ENCODE data around the gene TSPAN9. TPM values are rescaled to one million over a fixed set of nuclear protein-coding genes. Genes with fewer than 3 reads are reported as not detected.

Gene TSPAN9
- total and polyA plus RNA-seq, 10 of the 15 experiments (the other 5 are each of a cell fraction or from before 2014, with no cell fraction given) = 0.03 to 1.0 (median 0.12) TPM; not detected in 5

GRCh38 chr12:3282384-3282670 is 205.1 kb downstream of the TSPAN9 start (continued):
- no peak for TF ChIP-seq USF2 (IDR thresholded peaks at IDR 0.05; ENCODE audit: borderline replicate concordance, low read depth, low read length)

- H3K9me3 ChIP-seq (replicated peaks; ENCODE audit: control insufficient read depth, insufficient read depth, low read length) = no peaks in the 10 kb centered on the region
- TF ChIP-seq NR2F1 (conservative IDR thresholded peaks at IDR 0.05) (no peak), SMC3 (IDR thresholded peaks at IDR 0.05; ENCODE audit: borderline replicate concordance, low read length) (no peak), ETV6 (conservative IDR thresholded peaks at IDR 0.05 in 1 of 2, IDR thresholded peaks at IDR 0.05 in 1 of 2; ENCODE audit: borderline replicate concordance in 1 of 2, low read depth in 1 of 2) (no peak), USF1 (IDR thresholded peaks at IDR 0.05; ENCODE audit: borderline replicate concordance, extremely low read length, insufficient read depth, low read depth, low read length) (no peak), ZNF217 (IDR thresholded peaks at IDR 0.05) (no peak), NFYB (IDR thresholded peaks at IDR 0.05; ENCODE audit: insufficient read depth, low read depth, low read length) (no peak), BCL11A (IDR thresholded peaks at IDR 0.05; ENCODE audit: low read depth, low read length) (no peak), HSF1 (IDR thresholded peaks at IDR 0.05; ENCODE audit: low read depth, low read length) (no peak), PML (IDR thresholded peaks at IDR 0.05; ENCODE audit: low read length) (no peak), ZZZ3 (IDR thresholded peaks at IDR 0.05; ENCODE audit: control insufficient read depth, insufficient read length, low read depth) (no peak)
- SMC1A ChIA-PET (ENCODE audit: uncharacterized antibody, unreplicated experiment) = no interaction called here
- peaks cover 0 to 10% of the 10 kb centered on the region in 2 experiments; a peak in 2 of 4 replicates for H3K27me3 ChIP-seq (replicated peaks in 1 of 2; ENCODE audit: control insufficient read depth in 2 of 2, insufficient read depth in 2 of 2, low read length in 1 of 2)
- BruUV-seq (replicated peaks) = no TSS peak
- RAD21 ChIA-PET (ENCODE audit: unreplicated experiment) = no interaction called here
- no peak for DNase-seq (ENCODE audit: low read depth, low spot score)
- H3K4me1 ChIP-seq (ENCODE audit: control insufficient read depth, insufficient read depth, low read length) = no peaks in the 10 kb centered on the region
- in situ Hi-C loops (cut with MboI) = no loop called here
- H2AFZ ChIP-seq (ENCODE audit: control insufficient read depth, low read depth, low read length) = no peak overlapping the region
- no peak overlapping the region for H3K4me3 ChIP-seq
- no peak overlapping the region for H3K27ac ChIP-seq (ENCODE audit: control insufficient read depth, insufficient read depth)
- POLR2A ChIA-PET = no interaction called here
- no peak overlapping the region for H3K9ac ChIP-seq (ENCODE audit: control insufficient read depth, insufficient read depth, low read length)
- intact Hi-C loops (cut with micrococcal nuclease; ENCODE audit: unreplicated experiment) = no loop called here
- 65% methylated on average over 19 of the region's 19 CpGs for WGBS (ENCODE audit: insufficient coverage, insufficient replicate concordance, low lambda C conversion rate, missing lambda C conversion rate)
- no peaks in the 10 kb centered on the region for H4K20me1 ChIP-seq (ENCODE audit: control insufficient read depth, insufficient read depth)
- CTCF ChIA-PET = no interaction called here
- H3K4me2 ChIP-seq (ENCODE audit: control insufficient read depth, insufficient read depth) = no peak overlapping the region
- no peaks in the 10 kb centered on the region for H3K36me3 ChIP-seq (ENCODE audit: control insufficient read depth in 2 of 2, insufficient read depth in 2 of 2, low read length in 1 of 2)
- ATAC-seq = no peak
- no peaks in the 10 kb centered on the region for H3K79me2 ChIP-seq (ENCODE audit: control insufficient read depth, insufficient read depth, low read length)
- no peak for FAIRE-seq
Observed at GRCh38 chr12:3283137-3283680, 206.0 kb downstream of the TSPAN9 start.
